ENCODE data around the gene THBD.

Gene THBD

DNA sequence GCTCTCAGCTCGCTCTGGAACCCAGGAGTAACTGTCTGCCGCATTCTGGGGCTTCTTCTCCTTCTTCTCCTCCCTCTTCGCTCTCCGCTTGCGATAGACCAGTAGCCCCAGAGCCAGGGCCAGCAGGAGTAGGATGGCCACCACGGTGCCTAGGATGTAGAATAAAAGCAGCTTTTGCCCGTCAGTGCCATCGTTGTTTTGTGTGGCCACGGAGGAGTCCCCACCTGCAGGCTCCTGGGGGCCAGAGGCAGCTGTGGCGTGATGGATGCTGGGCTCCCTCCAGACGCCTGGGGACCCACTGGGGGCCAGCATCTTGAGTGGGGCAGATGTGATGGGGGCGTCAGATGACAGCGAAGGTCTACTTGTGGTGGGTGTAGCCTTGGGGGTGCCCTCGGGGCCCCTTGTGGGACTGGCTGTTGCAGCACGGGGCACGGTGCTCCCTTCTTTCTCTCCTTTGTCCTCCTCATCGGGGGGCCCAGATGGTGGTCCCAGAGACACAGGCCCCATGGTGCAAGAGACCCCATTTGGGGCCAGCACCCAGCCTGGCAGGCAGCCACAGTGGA, 34.9 kb upstream of the THBD start:
- DNase-seq, result no peak

DNA sequence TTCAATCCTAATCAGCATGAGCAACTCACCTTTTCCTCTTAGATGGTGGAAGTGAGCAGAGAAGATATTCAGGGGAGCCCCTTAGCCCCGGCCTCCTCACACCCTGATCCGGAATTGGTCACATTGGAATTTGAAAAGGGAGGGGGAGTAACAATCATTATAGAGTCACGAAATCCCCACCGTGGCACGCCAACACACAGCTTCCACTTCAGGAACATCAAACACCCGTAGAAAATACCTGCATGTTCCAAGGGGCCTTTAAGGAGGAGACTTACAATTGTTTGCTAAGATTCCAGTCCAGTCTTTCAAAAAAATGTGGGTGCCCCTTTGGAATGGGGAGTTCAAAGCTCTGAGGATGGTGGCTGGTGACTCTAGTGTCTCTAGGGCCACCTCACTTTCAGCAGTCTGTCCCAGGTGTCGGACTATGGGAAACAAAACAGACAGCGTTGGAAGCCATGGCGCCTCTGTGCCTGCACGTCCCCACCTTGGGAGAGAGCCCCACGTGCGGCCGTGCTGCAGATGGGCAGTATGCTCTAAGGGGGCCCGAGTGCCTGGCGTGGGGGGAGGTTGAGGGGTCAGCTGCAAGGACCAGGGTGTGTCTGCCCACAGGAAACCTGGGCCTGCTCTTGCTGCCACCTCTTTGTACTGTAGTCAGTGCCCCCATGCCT, 34.2 kb upstream of the THBD start:
- DNase-seq, result no peak

- DNase-seq, result no peak
Measured at GRCh38 chr20:23082846-23083552, 33.5 kb upstream of the THBD start.

DNA sequence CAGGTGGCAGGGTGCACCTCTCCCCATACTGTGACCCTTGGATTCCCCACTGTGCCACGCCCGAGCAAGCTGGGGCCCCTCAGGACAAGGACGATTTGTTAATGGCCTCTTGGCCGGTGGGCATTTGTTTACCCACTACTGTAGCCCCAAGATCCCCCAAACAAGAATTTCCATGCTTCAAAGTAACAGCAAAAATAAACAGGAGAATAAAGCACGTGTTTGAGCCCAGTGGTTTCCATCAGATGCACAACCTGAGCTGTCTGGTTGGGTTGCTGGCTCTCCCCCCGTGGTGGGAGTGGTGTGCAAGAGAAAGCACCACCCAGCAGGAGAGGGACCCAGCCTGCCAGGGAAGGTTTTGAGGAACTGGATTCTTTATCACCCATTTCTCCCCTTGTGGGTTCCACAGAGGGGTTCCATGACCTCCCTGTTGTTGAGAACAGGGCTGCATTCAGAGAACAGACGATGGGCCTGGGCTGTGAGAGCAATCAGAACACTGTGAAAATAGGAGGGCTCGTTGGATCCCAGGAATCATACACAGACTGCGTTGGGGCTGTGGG, 31.9 kb upstream of the THBD start:
- DNase-seq, result no peak

- DNase-seq, result no peak
Measured at GRCh38 chr20:23080521-23080920, 31.0 kb upstream of the THBD start.

- DNase-seq, result no peak
Measured at GRCh38 chr20:23079926-23080325, 30.5 kb upstream of the THBD start.

DNA sequence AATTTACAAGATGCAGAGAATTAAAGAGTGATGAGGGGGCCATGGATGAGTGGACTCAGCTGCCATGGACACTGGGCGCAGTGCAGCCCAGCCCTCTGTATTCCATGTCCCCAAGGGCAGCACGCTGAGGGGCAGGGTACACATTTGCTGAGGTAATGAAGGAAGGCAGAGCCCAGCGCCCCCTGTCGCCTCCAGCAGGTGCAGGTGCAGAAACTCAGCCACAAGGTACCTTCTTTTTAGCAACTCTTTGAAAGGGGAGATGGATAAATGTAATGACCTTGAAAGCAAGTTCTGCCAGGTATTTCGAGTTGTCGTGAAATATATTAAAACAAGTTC, 29.5 kb upstream of the THBD start:
- DNase-seq, result no peak

DNA sequence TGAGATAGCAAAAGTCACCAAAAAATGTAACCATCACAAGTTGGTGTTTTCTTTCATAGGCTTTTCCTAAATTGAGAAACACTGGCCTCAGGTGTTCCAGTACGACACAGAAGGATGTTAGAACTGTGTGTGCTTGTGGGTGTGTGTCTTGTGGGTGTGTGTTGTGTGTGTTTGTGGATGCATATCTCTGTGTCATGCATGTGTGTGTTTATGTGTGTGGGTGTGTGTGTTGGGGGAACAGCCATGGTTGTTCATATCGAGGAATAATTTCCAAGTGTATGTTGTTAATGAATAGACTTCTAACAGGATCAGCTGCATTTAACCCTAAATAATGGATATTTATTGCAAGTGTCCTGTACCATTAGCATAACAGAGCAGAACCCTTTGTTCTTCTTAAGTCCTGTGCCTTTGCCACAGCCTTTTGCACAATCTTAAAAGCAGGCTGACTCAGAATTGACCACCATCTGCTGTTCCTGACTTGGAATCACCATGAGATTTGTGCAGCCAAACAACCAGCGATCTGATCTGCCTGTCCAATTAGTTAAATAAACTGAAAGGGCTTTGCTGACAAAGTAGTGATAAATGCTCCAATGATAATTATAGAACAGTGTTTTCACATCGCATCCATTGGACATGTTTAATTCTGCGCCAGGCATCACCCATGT, 29.0 kb upstream of the THBD start:
- DNase-seq, result no peak

DNA sequence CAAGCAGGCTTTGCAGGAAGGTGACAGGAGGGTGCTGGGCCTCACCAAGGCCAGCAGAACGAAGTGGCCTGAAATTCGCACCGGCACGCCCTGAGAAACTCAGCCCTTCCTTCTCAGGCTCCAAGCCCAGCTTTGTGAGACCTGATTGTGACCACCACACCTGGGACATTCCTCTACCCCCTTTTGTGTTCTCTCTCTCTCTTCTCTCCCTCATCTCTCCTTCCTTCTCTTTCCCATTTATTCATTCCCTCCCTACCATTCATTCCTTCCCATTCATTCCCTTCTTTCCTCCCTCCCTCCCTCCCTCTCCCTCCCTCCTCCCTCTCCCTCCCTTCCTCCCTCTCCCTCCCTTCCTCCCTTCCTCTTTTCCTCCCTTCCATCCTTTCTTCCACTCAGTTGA, 27.8 kb upstream of the THBD start:
- DNase-seq, result no peak

- DNase-seq, result no peak
Measured at GRCh38 chr20:23074052-23074451, 24.6 kb upstream of the THBD start.

- DNase-seq, result no peak
Measured at GRCh38 chr20:23072892-23073586, 23.6 kb upstream of the THBD start.

DNA sequence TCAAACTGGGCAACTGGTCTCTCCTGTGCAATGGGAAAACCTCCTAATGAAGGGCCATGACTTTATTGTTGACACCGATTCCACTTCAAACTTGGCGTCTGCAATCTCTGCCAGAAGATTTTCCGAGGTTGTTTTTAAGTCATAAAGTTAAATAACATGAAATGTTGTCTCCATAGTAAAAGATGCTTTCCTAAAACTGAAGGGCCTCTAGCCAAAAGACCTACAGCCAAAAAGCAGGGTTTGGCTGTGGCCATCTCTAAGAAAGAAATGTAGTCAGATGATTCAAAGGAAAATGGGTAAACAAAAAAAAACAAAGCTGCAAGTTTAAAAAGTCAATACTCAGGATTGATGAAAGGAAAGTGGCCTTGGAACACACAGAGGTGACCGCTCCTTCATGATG, 22.5 kb upstream of the THBD start:
- DNase-seq, result no peak

DNA sequence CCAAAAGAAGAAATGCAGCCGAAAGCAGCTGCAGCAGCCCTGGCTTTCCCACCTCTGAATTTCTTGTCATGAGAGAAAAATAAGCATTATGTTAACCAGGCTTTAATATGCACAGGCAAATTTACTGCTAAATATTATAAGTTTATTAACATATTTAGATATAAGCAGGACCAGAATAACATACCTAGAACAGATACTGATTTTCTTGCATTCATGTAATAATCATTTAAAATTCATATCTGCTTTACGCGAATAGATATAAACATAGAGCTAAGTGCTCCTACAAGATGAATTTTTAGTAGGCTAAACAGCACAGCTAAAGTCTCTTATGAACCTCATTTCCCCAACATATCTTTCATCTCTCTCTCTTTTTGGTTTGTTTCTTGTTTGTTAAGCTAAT, 21.9 kb upstream of the THBD start:
- no peak for DNase-seq

DNA sequence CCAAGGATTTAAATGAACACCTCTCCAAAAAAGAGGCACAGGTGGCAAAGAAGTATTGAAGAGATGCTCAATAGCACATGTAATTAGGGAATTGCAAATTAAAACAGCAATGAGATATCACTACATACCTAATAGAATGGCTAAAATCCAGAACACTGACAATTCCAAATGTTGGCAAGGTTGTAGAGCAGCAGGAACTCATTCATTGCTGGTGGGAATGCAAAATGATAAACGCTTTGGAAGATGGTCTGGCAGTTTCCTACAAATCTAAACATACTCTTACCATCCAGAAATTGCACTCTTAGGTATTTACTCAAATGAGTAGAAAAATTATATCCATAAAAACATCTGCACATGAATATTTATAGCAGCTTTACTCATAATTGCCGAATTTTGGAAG, 19.6 kb upstream of the THBD start:
- no peak for DNase-seq

DNA sequence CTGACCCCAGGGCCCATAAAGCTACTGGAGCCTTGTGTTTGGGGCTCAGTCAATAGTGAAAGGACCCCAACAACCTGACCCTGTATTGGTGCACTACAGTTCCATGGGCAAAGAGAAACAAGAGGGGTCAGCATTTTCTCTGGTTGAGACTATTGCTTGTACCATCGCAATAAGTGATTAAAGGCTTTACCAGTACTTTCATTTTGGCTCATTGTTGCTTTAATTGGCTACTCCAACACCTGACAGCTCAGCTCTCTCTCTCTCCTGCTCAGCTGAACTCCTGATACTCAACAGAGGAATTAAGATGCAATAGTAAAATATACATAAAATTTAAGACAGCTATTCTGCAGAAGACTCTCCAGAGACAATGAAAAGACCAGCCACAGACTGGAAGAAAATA, 18.8 kb upstream of the THBD start:
- no peak for DNase-seq

- DNase-seq, result no peak
Measured at GRCh38 chr20:23066772-23067171, 17.3 kb upstream of the THBD start.

DNA sequence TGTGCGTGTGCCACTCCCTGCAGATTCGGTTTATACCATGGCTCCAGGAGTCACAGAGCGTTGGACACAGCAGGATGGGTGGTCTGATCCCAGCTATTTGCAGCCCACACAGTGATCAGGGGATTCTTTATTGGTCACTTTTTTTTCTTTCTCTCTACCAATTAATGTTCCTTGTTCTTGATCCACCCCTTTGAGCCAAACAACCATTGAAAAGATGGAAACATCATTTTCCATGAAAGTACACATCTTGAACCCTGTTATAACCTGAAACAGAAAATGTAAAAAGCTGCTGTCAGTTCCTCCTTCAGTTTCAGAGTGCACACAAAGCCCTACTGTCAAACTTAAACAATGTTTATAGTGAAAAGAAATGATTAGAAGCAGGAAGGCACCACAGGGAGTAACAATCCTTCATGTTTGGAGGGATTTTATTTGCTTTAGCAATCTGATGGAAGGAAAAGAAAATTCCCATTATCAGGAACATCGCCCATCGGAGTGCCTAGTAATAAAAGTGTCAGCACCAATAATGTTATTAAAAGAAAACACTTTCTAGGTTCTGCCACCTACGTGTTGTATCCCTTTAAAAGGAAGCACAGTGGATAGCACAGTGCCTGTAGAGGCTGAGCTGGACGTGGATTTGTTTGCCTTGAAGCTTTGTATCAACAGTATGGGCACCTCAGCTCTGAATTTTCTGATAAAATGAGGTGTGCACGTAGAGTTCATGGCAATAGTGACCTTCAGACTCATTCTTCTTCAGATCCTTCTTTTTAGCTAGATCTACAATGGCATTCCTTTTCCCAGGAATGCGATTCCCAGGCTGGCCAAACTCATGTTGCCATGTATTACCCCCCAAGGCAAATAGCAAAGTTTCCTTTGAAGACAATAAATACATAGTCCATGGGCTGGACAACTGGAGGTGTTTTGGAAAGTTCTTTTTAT, 16.1 kb upstream of the THBD start:
- no peak for DNase-seq

DNA sequence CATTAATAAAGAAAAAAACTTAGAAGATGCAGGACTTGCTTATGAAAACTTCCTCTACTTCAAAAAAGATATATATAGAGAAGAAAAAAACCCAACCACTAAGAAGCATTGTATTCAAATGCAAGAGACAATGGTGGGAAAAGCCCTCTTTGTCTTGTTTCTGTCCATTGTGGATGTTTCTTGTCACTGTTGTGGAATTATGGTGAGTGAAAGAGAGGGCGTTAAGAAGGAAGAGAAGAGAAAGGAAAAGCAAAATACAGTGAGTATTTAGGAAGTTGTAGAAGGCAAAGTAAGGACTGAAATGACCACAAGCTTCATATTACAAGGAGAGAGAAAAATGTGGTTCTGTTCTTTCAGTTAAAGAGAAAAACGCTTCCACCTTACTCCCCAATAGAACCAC, 14.1 kb upstream of the THBD start:
- no peak for DNase-seq

DNA sequence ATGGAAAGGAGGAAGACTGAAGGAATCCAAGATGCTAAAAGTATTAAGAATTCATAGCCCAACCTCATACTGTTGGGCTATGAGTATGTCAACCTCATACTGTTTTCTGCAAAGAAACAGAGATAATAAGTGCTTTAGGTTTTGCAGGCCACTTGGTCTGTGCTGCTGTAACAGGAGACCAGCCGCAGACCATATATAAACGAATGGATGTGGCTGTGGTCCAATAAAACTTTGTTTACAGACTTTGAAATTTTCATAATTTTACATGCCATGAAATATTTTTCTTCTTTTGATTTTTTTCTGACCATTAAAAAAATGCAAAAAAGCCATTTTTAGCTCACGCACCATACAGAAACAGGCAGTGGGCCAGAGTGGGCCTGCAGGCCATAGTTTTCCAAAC, 13.7 kb upstream of the THBD start:
- no peak for DNase-seq

DNA sequence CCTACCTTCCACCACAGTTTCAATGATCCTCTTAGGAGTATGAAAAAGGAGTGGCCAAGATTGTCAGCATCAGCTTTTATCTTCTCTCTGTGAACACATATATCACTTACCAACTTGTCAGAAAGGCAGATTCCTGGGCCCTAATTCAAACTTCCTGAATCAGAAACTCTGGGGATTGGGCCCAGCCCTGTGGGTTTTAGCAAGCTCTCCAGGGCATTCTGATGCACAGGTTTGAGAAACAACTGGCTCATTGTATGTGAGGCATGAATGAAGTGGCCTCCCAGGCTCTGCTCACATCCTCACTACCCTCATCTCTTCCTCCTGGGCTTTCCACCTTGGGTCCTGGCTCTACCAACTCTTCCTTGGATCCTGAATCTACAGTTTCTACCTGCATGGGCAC, 13.2 kb upstream of the THBD start:
- no peak for DNase-seq

- no peak for DNase-seq
Measured at GRCh38 chr20:23061734-23062561, 12.5 kb upstream of the THBD start.

All from stimulated activated CD4-positive, alpha-beta T cell treated with anti-CD3 and anti-CD28 coated beads, Interleukin-4, amount 100 ng/mL, for 1 hour (primary cell).